Colonic mucosa (tissue), 4 donors: Measurements from ENCODE around the gene STEAP1B. TPM values are rescaled to one million over a fixed set of nuclear protein-coding genes. Genes with fewer than 3 reads are reported as not detected.

Experiments used
- DNase-seq: peaks from one replicate; pipeline ENCODE4 v3.0.0-alpha.2; 2020
- H3K27ac ChIP-seq: fragments of 200-600 bp; one replicate; pipeline ENCODE4 v1.8.0; 2021
- H3K27me3 ChIP-seq: fragments of 200-600 bp; one replicate; pipeline ENCODE4 v1.8.0; 2021
- H3K36me3 ChIP-seq: fragments of 200-600 bp; one replicate; pipeline ENCODE4 v1.8.0; 2021
- H3K4me1 ChIP-seq: fragments of 200-600 bp; one replicate; pipeline ENCODE4 v1.8.0; 2021; ENCODE audit warnings: mild to moderate bottlenecking
- H3K4me3 ChIP-seq: fragments of 200-600 bp; one replicate; pipeline ENCODE4 v1.8.0; 2021
- H3K9ac ChIP-seq, 2 donors: one replicate each; pipeline ENCODE4 v1.7.0; 2013; ENCODE audit warnings: control low read depth in 2 of 2, low read depth in 2 of 2, low read length in 2 of 2
- H3K9me3 ChIP-seq: fragments of 200-600 bp; one replicate; pipeline ENCODE4 v1.8.0; 2021
- intact Hi-C: fragments of 100-400 bp; cut with DNase I; formaldehyde crosslinking; loops from one replicate; pipeline ENCODE4 v1.14.1; 2022
- total RNA-seq, 2 donors: library from RNA; stranded (reverse); fragmentation: NEBNext Ultra II Directional in 1 of 2; extraction: Animal tissue kit (Norgen Biotek cat#: 25700) in 1 of 2; gene quantifications; one replicate each; pipeline ENCODE4 v1.2.1, GENCODE V29; 2021
- TF ChIP-seq, protein P1 (sequence below): fragments of 200-600 bp; IDR thresholded peaks from one replicate; pipeline ENCODE4 v1.8.0; 2022; ENCODE audit warnings: antibody characterized with exemption, mild to moderate bottlenecking
- donor health status: healthy.
- donor health status: DM: no; HTN: no; CAD: no.
- donor health status: DM: no; HTN: no; CAD: no.

Gene STEAP1B
- total RNA-seq, 2 donors from 2014 or later, result 0.21 to 0.30 TPM

GRCh38 chr7:22390516-22390915, 109.5 kb downstream of the STEAP1B start:
- no peak for DNase-seq
- Histone ChIP-seq H3K36me3 (no peaks in the 10 kb centered on the region), H3K9me3 (no peaks in the 10 kb centered on the region), H3K4me3 (no peak overlapping the region), H3K27me3 (no peaks in the 10 kb centered on the region), H3K9ac (no peak overlapping the region), H3K27ac (no peak overlapping the region), H3K4me1 (no peaks in the 10 kb centered on the region)
- TF ChIP-seq, protein P1, sequence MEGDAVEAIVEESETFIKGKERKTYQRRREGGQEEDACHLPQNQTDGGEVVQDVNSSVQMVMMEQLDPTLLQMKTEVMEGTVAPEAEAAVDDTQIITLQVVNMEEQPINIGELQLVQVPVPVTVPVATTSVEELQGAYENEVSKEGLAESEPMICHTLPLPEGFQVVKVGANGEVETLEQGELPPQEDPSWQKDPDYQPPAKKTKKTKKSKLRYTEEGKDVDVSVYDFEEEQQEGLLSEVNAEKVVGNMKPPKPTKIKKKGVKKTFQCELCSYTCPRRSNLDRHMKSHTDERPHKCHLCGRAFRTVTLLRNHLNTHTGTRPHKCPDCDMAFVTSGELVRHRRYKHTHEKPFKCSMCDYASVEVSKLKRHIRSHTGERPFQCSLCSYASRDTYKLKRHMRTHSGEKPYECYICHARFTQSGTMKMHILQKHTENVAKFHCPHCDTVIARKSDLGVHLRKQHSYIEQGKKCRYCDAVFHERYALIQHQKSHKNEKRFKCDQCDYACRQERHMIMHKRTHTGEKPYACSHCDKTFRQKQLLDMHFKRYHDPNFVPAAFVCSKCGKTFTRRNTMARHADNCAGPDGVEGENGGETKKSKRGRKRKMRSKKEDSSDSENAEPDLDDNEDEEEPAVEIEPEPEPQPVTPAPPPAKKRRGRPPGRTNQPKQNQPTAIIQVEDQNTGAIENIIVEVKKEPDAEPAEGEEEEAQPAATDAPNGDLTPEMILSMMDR, result no peak
- intact Hi-C loops, result no loop called here

DNA sequence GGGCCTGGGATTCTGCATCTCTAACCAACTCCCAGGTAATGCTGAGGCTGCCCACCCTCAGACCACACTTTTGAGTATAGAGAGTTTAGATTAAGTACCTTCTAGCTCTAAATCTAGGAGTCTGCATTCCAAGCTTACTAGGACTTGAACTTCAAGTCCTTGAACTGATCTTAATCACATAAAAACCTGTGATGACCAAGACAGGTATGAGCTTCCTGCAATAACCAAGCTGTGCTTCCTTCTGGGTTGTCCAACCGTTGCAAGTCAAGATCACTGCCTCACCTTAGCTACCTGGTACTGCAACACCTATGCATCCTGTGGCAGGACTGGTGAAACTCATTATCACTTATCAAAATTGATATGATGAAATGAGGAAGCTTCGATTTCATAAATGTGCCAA, 110.1 kb downstream of the STEAP1B start:
- Histone ChIP-seq H3K4me1 (no peaks in the 10 kb centered on the region), H3K27ac (no peak overlapping the region), H3K27me3 (no peaks in the 10 kb centered on the region), H3K36me3 (no peaks in the 10 kb centered on the region), H3K9ac (no peak overlapping the region), H3K4me3 (no peak overlapping the region), H3K9me3 (no peaks in the 10 kb centered on the region)
- intact Hi-C loops, result no loop called here
- TF ChIP-seq, protein P1, result no peak
- DNase-seq, result no peak

- Histone ChIP-seq H3K27ac (no peak overlapping the region), H3K9me3 (no peaks in the 10 kb centered on the region), H3K9ac (no peak overlapping the region), H3K4me3 (no peak overlapping the region), H3K27me3 (no peaks in the 10 kb centered on the region), H3K36me3 (no peaks in the 10 kb centered on the region), H3K4me1 (no peaks in the 10 kb centered on the region)
- no peak for DNase-seq
- TF ChIP-seq, protein P1, result no peak
- intact Hi-C loops, result no loop called here
These were observed 112.4 kb downstream of the STEAP1B start for GRCh38 chr7:22387583-22387982.

GRCh38 chr7:22386865-22387264, 113.1 kb downstream of the STEAP1B start:
- no peak overlapping the region for H3K27ac ChIP-seq
- DNase-seq, result no peak
- intact Hi-C loops, result no loop called here
- no peaks in the 10 kb centered on the region for H3K27me3 ChIP-seq
- no peak overlapping the region for H3K9ac ChIP-seq
- H3K36me3 ChIP-seq, result no peaks in the 10 kb centered on the region
- no peaks in the 10 kb centered on the region for H3K9me3 ChIP-seq
- TF ChIP-seq, protein P1, result no peak
- no peak overlapping the region for H3K4me3 ChIP-seq
- H3K4me1 ChIP-seq, result no peaks in the 10 kb centered on the region

- TF ChIP-seq, protein P1, result no peak
- Histone ChIP-seq H3K36me3 (no peaks in the 10 kb centered on the region), H3K9me3 (no peaks in the 10 kb centered on the region), H3K9ac (no peak overlapping the region), H3K4me3 (no peak overlapping the region), H3K27me3 (no peaks in the 10 kb centered on the region), H3K27ac (no peak overlapping the region), H3K4me1 (no peaks in the 10 kb centered on the region)
- intact Hi-C loops, result no loop called here
- DNase-seq, result no peak
These were observed 113.7 kb downstream of the STEAP1B start for GRCh38 chr7:22386206-22386858.
